SKM-1 treated with dmso at 0.1 percent for 144 hours (cell line): ENCODE data around the gene SHD.

Source experiments
- DNase-seq: peaks from one replicate; lab custom pipeline; 2025; ENCODE audit not compliant: unreplicated experiment; lab: John Stamatoyannopoulos, UW

The SHD gene

DNA sequence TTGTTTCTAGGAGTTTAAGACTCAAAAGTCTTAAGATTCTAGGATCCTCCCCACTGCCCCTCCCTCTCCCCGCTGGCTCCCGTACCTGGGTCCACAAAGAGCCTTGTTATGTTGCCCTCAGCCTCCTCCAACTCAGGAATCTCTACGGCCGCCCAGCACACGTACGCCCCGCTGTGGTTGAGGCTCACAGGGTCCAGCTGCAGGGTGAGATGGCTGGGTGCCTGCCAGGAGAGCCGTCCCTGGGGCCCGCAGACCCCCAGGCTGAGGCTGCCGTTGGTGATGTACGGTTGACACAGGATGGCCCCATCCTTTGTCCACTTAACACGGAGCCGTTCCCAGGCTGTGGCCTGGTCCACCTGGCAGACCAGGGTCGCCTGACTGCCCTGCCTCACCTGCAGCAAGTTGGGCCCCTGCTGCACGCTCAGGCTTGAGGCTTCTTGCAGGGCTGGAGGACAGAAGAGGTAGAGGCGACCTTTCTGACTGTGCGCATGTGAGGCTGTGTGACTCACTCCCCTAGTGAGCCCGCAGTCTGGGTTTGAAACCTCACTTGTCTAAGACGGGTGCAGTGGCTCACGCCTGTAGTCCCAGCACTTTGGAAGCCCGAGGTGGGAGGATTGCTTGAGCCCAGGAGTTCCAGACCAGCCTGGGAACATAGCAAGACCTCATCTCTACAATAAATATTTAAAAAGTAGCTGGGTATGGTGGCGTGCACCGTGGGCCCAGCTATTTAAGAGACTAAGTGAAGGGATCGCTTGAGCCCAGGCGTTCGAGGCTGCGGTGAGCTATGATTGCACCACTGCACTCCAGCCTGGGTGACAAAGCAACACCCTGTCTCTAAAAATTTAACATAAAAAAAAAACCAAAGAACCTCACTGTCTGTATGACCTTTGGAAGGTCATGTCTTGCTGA is 19.1 kb downstream of the SHD start:
- DNase-seq = no peak

DNA sequence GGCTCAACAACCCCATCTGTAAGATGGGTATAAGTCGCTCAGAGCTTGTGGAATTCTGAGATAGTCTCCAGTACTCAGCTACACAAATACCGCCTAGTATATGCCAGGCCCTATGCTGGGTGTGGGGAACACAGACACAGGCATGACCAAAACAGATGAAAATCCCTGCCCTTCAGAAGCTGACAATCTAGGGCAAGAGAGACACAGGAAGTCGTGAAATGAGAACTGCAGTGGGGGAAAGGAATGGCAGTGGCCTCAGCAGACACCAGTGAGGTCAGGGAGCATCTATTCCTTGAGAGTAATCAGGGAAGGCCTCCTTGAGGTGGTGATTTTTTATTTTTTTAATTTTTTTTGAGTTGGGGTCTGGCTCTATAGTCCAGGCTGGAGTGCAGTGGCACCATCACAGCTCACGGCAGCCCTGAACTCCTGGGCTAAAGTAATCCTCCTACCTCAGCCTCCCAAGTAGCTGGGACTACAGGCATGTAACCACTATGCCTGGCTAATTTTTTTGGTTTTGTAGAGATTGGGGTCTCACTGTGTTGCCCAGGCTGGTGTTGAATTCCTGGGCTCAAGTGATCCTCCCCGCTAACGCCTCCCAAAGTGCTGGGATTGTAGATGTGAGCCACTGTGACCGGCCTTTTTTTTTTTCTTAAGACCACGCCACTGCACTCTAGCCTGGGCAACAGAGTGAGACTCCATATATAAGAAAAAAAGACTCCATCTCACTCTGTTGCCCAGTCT is 19.9 kb downstream of the SHD start:
- DNase-seq = no peak

DNA sequence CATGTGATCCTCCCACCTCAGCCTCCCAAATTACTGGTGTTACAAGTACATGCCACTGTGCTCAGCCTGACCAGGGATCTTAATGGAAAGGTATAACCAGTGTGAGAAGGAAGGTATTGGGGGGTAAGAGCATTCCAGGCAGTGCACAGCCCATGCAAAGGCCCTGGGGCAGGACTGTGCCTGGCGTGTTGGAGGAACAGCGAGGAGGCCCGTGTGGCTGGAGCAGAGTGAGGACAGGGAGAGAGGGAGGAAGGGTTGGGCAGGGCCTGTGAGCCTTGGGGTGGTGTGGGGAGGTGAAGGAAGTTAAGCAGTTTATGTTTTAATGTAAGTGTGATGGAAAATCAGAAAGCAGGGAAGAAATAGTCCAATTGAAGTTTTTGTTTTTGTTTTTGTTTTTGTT is 21.5 kb downstream of the SHD start:
- DNase-seq = no peak

DNA sequence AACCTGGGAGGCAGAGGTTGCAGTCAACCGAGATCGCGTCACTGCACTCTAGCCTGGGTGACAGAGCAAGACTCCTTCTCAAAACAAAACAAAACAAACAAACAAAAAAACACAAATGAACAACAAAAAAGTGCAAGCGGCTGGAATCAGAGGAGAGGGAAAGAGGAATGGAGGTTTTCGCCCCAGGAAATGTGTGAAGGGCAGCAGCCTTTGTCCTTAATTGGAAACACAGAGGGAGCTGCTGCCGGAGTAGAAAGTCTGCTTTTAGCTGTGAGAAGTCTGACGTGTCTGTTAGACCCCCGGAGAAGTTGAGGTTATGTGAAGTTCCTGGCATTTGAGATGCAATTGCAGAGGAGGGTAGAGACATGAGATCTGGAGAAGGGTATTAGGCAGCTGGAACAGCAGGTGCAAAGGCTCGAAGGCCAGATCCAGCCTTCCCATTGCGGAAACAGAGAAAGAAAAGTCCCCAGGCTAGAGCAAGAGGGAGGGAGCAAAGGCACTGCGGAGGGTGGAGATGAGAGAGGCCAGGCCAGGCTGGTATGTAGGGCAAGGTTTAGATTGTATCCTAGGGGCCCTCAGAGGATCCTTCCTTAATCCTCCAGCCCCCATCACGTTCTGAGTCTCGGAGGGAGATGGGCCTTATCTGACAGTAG is 22.6 kb downstream of the SHD start:
- no peak for DNase-seq

DNA sequence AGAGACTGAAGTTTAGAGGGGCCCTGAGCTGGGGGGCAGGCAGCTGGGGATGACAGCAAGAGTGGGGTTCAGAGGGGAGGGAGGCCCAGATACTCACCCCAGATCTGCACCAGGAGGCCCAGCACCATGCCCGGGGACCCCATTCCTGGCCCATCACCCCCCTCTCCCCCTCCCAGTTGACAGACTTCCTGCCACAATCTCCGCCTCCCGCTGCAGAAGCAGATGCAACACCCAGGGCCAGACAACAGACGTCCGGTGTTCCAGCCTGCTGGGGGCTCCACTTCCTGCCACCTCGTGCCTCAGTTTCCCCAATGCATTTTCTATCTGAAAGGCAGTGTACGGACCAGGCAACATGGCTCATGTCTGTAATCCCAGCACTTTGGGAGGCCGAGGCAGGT is 23.2 kb downstream of the SHD start, which contains the start of gene TMIGD2:
Gene TMIGD2, minus strand, starts transcription at position 147 of the 398 bp plus-strand sequence. Its CDS starts 4 bp downstream, at position 143.
- no peak for DNase-seq

DNA sequence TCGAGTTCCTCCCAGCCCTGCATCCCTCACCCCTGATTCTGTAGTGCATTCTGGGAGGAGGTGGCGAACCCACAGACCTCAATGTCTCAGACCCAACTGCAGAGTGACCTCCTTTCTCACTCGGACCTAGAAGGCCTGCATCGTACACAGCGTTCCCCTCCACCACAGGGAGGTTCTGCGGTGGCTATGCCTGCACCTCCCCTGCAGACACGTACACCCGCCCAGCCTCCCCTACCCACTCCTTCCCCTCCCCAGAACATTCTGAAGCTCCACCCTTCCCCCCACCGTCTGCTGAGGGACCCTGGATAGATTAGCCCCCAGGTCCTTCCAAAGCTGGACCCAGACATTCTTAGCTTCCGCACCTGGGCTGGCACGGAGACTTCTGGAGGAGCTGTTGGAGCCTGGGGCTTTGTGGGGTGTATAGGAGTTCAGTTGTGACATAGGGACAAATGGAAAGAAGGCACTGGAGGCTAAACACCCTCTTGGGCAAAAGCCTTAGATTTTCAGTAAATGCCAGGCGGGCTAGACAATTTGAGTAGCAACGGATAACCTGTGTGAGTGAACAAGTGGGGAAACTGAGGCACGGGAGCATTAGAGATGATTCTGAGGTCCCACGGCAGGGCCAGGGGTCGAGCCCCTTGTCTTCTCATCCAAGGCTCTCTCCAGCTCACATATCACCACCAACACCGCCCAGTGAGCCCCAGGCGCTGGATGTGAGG is 24.9 kb downstream of the SHD start:
- no peak for DNase-seq

DNA sequence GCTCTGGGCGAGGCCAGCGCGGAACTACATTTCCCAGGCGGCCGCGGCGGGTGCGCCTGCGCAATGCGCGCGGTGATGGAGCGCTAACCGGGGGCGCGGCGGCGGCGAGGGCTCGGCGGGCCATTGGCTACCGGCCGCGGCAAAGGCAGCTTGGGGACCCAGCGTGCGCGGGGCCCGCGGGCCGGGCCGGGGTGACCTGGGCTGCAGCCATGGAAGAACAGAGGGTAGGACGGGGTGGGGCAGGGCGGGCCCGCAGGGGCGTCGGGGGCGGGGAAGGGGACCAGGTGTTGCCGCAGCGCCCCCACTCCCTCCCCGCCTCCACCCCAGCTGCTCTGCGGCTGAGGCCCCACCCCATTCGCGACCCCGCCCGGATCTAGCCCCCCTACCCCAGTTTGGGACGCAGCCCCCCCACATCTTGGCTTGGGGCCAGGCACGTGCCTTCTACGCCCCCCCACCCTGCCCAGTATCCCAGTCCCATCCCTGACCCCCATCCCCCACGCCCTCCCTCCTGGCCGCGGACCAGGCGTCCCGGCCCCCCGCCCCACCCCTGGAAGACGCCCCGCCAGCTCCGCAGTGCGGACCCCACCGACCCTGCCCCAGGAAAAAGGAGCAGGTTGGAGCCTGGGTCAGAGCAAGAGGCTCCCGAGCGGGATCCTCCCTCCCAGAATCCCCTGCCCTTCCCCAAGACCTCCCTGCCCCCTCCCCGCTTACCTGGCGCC is 25.6 kb downstream of the SHD start, which contains the start of gene FSD1:
Gene FSD1, plus strand, starts transcription at position 61 of the 719 bp plus-strand sequence. Its CDS starts 149 bp downstream, at position 210.
- no peak for DNase-seq

DNA sequence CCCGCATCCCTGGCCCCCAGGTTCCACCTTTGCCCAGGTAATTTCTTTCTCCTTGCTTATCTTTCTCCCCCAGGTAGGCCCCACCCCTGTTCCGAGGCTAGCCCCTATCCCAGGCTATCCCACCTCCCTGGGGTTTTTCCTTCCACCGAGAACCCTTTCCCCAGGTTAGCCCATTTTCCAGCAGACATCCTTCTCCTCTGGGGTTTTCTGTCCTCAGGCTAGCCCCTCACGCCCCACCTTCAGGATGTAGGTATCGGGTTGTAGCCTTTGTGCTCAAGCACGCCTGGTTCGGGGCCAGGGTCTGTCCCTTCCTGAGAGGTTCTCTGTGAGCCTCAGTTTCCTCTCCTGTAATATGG is 26.2 kb downstream of the SHD start:
- DNase-seq = no peak

DNA sequence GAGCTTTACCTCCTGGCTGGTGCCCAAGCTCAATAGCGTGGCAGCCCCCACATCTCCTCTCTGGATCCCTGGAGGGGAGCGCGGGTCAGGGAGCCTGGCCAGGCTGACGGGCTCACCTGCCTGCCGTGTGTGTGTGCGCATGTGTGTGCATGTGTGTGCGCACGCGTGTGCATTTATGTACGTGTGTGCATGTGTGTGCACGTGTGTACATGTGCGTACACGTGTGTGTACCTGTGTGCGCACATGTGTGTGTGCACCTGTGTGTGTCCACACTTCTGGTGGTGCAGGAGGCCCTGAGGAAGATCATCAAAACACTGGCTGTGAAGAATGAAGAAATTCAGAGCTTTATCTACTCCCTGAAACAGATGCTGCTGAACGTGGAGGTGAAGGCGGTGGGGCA is 26.6 kb downstream of the SHD start:
- no peak for DNase-seq

DNA sequence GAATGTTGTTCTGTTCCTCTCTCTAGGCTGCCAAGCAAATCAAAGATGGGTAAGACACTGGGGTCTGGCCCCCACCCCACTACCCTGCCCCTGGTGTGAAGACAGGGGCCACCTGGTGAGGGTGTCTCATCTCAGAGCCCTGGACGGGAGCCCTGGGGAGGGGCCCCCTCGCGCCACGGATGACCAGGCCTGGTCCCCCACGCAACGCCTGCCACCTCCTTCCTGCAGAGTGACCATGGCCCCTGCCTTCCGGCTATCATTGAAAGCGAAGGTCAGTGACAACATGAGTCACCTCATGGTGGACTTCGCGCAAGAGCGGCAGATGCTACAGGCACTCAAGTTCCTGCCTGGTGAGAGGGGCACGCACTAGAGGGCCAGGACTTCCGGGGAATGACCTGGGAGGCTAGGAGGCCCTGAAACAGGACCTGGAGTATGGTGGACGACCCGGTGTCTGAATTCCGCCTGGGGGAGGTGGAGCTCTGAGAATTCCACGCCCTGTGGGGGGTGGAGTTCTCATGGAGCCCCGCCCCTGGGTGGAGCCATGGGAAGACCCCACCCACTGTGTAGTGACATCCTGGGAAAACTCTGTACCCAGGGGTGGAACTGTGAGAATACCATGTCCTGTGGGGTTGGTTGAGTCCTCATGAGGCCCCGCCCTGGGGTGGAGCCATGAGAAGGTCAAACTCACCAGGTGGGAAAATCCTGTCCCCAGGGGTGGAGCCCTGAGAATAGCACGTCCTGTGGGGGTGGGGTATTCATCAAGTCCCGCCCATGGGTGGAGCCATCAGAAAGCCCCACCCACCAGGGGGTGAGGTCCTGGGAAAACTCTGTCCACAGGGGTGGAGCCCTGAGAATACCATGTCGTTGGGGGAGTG is 31.4 kb downstream of the SHD start:
- DNase-seq = no peak

DNA sequence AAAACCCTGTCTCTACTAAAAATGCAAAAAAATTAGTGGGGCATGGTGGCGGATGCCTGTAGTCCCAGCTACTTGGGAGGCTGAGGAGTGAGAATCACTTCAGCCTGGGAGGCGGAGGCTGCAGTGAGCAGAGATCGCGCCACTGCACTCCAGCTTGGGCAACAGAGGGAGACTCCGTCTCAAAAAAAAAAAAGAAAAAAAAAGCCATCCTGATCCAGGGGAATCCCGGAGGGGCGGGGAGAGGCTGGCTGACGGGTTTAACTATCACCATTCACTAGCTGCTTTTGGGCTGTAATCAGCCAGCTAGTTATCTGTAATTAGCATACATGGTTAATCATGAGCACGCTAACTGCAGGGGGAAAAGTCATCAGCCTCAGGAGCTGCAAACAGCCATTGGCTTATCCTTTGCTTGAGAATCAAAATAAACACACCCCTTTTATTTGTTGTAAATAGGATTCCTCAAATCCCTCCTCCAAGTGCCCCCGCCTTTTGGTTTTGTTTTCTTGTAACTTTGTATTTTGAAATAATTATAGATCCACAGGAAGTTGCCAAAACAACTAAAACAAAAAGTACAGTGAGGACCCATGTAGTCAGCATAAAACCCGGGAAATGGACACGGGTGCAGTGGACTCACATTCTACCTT is 34.9 kb downstream of the SHD start:
- DNase-seq = no peak

DNA sequence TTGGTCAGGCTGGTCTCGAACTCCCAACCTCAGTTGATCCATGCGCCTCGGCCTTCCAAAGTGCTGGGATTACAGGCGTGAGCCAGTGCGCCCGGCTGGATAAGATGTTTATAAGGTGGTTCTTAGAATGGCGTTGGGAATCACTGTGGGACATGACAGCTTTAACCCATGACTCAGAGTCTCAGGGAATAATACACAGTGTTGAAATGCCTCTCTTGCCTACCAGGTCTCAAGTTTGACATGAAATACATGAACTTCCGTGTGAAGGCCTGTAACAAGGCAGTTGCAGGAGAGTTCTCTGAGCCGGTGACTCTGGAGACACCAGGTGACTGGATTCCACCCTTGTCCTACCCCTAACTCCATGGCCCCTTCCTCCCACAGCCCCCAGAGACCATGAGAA is 37.9 kb downstream of the SHD start:
- no peak for DNase-seq

DNA sequence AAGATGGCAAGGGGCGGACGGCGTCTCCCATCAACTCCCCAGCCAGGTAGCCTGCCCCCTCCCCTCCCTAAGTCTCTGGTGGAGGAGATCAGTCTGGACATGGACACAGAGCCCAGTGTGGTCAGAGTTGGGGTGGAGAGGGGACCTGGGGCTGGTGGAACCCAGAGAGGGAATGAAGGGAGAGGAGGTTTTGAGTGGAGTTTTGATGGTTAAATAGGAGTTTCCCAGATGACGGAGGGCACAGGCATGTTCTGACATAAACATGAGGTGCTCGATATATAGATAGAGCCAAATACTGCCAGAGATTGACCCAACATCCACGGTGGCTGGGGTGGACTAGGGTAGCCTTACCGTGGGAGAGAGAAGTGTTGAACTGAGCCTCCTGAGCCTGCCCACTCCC is 39.4 kb downstream of the SHD start:
- no peak for DNase-seq

DNA sequence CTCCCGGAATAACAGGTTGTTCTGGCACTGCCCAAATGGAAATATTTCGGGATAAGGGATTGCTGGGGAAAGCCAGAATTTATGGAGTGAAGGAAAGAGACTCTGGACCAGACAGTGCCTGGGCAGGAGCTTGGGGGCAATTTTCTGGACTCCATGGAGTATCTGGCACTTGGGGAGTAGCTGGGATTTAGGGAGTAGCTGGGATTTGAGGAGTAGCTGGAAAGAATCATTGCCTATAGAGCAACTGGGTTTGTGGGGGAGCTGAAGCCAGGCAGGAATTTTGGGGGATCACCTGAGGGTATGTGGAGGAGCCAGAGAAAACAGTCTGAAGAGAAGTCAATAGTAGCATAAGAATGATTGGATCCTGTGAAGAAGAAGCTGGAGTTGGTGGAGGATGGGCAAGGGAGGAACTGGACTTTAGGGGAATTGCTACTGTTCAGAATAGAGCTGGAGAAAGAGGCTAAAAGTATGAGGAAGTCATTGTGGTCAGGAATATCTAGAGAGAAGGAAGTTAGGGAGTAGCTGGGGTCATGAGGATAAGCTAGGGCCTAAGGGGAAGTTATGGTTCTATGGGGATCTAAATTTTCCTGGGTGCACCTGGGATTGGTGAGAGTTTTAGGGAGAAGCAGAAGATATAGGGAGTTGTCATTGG is 40.1 kb downstream of the SHD start:
- DNase-seq = peak; percentile 73

DNA sequence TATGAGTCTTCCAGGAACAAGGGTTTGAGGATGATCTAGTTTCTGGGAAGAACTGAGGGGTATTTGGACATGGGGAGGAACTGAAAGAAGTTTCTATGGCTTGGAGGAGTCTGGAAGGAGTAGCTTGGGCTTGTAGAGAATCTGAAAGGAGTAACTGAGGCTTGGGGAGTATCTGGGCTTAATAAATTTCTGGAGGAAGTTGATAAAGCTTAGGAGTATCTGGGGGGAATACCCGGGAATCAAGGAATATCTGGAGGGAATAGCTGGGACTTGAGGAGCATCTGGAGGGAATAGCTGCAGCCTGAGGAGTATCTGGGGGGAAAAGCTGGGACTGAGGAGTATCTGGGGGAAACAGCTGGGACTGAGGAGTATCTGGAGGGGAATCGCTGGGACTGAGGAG is 41.4 kb downstream of the SHD start:
- DNase-seq = no peak

DNA sequence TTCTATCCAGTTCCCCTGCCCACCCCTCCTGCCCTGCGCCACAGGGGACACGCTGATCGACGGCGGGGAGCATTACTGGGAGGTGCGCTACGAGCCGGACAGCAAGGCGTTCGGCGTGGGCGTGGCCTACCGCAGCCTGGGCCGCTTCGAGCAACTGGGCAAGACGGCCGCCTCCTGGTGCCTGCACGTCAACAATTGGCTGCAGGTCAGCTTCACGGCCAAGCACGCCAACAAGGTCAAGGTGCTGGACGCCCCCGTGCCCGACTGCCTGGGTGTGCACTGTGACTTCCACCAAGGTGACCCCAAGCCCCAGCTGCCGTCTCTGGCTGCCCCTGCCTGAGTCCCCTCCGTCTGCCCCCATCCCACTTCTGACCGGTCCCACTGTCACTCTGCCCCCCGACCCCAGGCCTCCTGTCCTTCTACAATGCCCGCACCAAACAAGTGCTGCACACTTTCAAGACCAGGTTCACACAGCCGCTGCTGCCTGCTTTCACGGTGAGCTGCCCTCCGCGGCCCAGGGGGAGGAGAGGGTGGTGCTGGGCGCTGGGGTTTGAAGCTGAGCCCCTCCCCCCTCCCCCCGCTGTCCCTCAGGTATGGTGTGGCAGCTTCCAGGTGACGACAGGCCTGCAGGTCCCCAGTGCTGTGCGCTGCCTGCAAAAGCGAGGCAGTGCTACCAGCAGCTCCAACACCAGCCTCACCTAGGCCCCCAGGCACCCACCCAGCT is 44.0 kb downstream of the SHD start:
- no peak for DNase-seq

DNA sequence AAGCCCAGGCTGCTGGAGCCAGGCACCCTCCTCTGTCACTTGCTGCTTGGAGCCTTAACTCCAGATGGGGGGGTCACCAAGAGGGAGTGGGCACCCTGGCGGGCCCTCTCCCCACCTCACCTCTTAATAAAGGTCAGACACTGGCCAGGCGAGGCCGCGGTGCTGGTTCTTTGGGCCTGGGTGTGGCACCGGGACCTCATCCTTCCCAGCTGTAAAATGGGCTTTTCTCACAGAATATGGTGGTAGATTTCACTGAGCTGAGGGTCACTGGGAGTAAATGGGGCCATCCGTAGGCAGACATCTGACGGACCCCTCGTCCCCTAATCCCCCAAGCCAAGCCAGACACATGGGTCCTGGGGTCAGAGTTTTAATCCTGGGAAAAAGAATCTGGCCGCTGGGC is 44.6 kb downstream of the SHD start:
- DNase-seq = no peak

DNA sequence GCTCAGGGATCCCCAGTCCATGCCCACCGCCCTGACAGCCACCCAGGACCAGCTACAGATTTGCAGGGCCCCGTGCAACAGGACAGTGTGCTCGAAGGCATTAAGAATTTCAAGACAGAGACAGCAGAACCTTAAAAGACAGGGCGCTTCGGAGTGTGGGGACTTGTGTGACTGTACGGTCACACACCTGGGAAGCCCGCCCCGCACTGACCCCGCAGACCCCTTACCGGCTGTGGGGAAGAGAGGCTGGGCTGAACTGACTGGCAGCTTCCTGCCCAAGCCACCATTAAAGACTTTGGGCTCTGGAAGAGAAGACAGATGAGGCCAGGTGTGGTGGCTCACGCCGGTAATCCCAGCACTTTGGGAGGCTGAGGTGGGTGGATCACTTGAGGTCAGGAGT is 45.2 kb downstream of the SHD start:
- no peak for DNase-seq
